IMR-90 (cell line): ENCODE data around the gene PPM1H. TPM values are rescaled to one million over a fixed set of nuclear protein-coding genes. Genes with fewer than 3 reads are reported as not detected.

Source experiments
- ATAC-seq: fragments of 200-7000 bp; cut with Tn5 transposase; 2 replicates; pipeline ENCODE4 v1.9.1; 2020; ENCODE audit warnings: low read depth, mild to moderate bottlenecking, moderate library complexity
- BruUV-seq: library from RNA; stranded (reverse); fragments of 400-500 nt; replicated peaks from 2 replicates; lab custom pipeline; 2021; lab: Mats Ljungman, UMichigan
- CTCF ChIA-PET: fragments of 300-600 bp; formaldehyde crosslinking; extraction: SDS; loops from one replicate; lab custom pipeline; 2021; ENCODE audit warnings: antibody characterized with exemption; lab: Yijun Ruan, JAX
- POLR2A ChIA-PET: fragments of 300-600 bp; sonication (Branson Sonifier 250); formaldehyde crosslinking; loops from one replicate; lab custom pipeline; 2022; ENCODE audit warnings: antibody characterized with exemption; ENCODE audit not compliant: unreplicated experiment; lab: Charles Lee
- DNase-seq: peaks from one replicate; pipeline ENCODE4 v3.0.0; 2013
- H2AFZ ChIP-seq: replicated peaks from 2 replicates; pipeline ENCODE3; 2013; ENCODE audit warnings: low read length, mild to moderate bottlenecking; ENCODE audit not compliant: poor library complexity
- H2AK5ac ChIP-seq: 2 replicates; pipeline ENCODE4 v1.6.1; 2013; ENCODE audit warnings: low read depth, low read length, inconsistent platforms
- H2AK9ac ChIP-seq: replicated peaks from 2 replicates; pipeline ENCODE3; 2013; ENCODE audit warnings: mild to moderate bottlenecking, low read depth, low read length, moderate library complexity; ENCODE audit not compliant: poor library complexity
- H2BK120ac ChIP-seq: 2 replicates; pipeline ENCODE4 v1.6.1; 2013; ENCODE audit warnings: low read depth, low read length, inconsistent platforms
- H2BK15ac ChIP-seq: 3 replicates; pipeline ENCODE4 v1.6.1; 2013; ENCODE audit warnings: low read depth, low read length, inconsistent platforms
- H2BK20ac ChIP-seq: 2 replicates; pipeline ENCODE4 v1.6.1; 2013; ENCODE audit warnings: low read depth, mild to moderate bottlenecking, inconsistent platforms, low read length, moderate library complexity
- H2BK5ac ChIP-seq: 2 replicates; pipeline ENCODE4 v1.6.1; 2013; ENCODE audit warnings: mild to moderate bottlenecking, low read depth, low read length, inconsistent platforms; ENCODE audit not compliant: poor library complexity, severe bottlenecking
- H3K14ac ChIP-seq: replicated peaks from 2 replicates; pipeline ENCODE4 v1.6.1; 2013; ENCODE audit warnings: low read depth, low read length, inconsistent platforms
- H3K18ac ChIP-seq: 2 replicates; pipeline ENCODE4 v1.6.1; 2013; ENCODE audit warnings: low read depth, low read length, control low read depth
- H3K23ac ChIP-seq: 2 replicates; pipeline ENCODE4 v1.6.1; 2013; ENCODE audit warnings: low read depth, low read length, inconsistent platforms
- H3K27ac ChIP-seq: 2 replicates; pipeline ENCODE4 v1.5.1; 2013; ENCODE audit warnings: mild to moderate bottlenecking, control low read depth, low read length; ENCODE audit not compliant: insufficient read depth
- H3K27me3 ChIP-seq: 2 replicates; pipeline ENCODE4 v1.6.1; 2013; ENCODE audit warnings: low read length; ENCODE audit not compliant: control insufficient read depth, insufficient read depth
- H3K36me3 ChIP-seq: 2 replicates; pipeline ENCODE4 v1.6.1; 2013; ENCODE audit warnings: low read length, mixed read lengths; ENCODE audit not compliant: control insufficient read depth, insufficient read depth
- H3K4ac ChIP-seq: 2 replicates; pipeline ENCODE4 v1.6.1; 2013; ENCODE audit warnings: low read depth, low read length, inconsistent platforms
- H3K4me1 ChIP-seq: 2 replicates; pipeline ENCODE4 v1.6.1; 2013; ENCODE audit warnings: low read length, mixed read lengths; ENCODE audit not compliant: control insufficient read depth, insufficient read depth
- H3K4me2 ChIP-seq: 2 replicates; pipeline ENCODE4 v1.6.1; 2013; ENCODE audit warnings: low read depth, mild to moderate bottlenecking, control low read depth, low read length, moderate library complexity
- H3K4me3 ChIP-seq: 2 replicates; pipeline ENCODE4 v1.5.1; 2013; ENCODE audit warnings: low read depth, mild to moderate bottlenecking, control low read depth, low read length, moderate library complexity; ENCODE audit not compliant: insufficient read depth
- H3K56ac ChIP-seq: 2 replicates; pipeline ENCODE4 v1.6.1; 2013; ENCODE audit warnings: low read length, inconsistent platforms; ENCODE audit not compliant: insufficient read depth; ENCODE audit errors: extremely low read depth
- H3K79me1 ChIP-seq, 2 experiments: 2 replicates each; pipeline ENCODE4 v1.6.1; 2013; ENCODE audit warnings: low read length in 2 of 2, inconsistent platforms in 1 of 2, low read depth in 1 of 2
- H3K9ac ChIP-seq: 2 replicates; pipeline ENCODE4 v1.6.1; 2013; ENCODE audit warnings: low read depth, low read length, control low read depth
- H3K9me1 ChIP-seq: 2 replicates; pipeline ENCODE4 v1.6.1; 2013; ENCODE audit warnings: low read length, inconsistent platforms; ENCODE audit not compliant: insufficient read depth
- H3K9me3 ChIP-seq: 2 replicates; pipeline ENCODE4 v1.6.1; 2013; ENCODE audit warnings: low read length; ENCODE audit not compliant: control insufficient read depth, insufficient read depth
- H4K20me1 ChIP-seq: 2 replicates; pipeline ENCODE4 v1.6.1; 2013; ENCODE audit warnings: low read length, inconsistent platforms; ENCODE audit not compliant: insufficient read depth
- H4K5ac ChIP-seq: 2 replicates; pipeline ENCODE4 v1.6.1; 2013; ENCODE audit warnings: mild to moderate bottlenecking, low read depth, low read length, control low read depth
- H4K8ac ChIP-seq, 2 experiments: 2 replicates each; pipeline ENCODE4 v1.6.1; 2013; ENCODE audit warnings: low read depth in 2 of 2, low read length in 2 of 2, control low read depth in 1 of 2, inconsistent platforms in 1 of 2
- H4K91ac ChIP-seq: 2 replicates; pipeline ENCODE4 v1.6.1; 2013; ENCODE audit warnings: low read depth, low read length, inconsistent platforms; ENCODE audit not compliant: insufficient read depth
- BHLHE40 ChIP-seq: fragments of 150-350 bp; IDR thresholded peaks from 2 replicates; pipeline ENCODE4 v1.6.1; 2016; ENCODE audit warnings: mild to moderate bottlenecking, low read depth, low read length
- CEBPB ChIP-seq: IDR thresholded peaks from 2 replicates; pipeline ENCODE4 v1.6.1; 2012; ENCODE audit warnings: low read depth, low read length, improper control_type of control experiment
- ELK1 ChIP-seq: fragments of 150-350 bp; IDR thresholded peaks from 2 replicates; pipeline ENCODE4 v1.6.1; 2016; ENCODE audit warnings: low read depth, mild to moderate bottlenecking, low read length, moderate library complexity, borderline replicate concordance
- FOS ChIP-seq: fragments of 150-350 bp; IDR thresholded peaks from 2 replicates; pipeline ENCODE4 v1.6.1; 2016; ENCODE audit warnings: low read depth, low read length
- MAFK ChIP-seq: IDR thresholded peaks from 2 replicates; pipeline ENCODE4 v1.6.1; 2012; ENCODE audit warnings: low read depth, low read length, improper control_type of control experiment
- MAZ ChIP-seq: IDR thresholded peaks from 2 replicates; pipeline ENCODE4 v1.6.1; 2012; ENCODE audit warnings: low read depth, mild to moderate bottlenecking, low read length, improper control_type of control experiment, moderate library complexity, borderline replicate concordance
- MXI1 ChIP-seq: IDR thresholded peaks from 2 replicates; pipeline ENCODE4 v1.6.1; 2012; ENCODE audit warnings: low read depth, mild to moderate bottlenecking, low read length, moderate library complexity, borderline replicate concordance
- NFE2L2 ChIP-seq: fragments of 150-350 bp; IDR thresholded peaks from 2 replicates; pipeline ENCODE4 v1.6.1; 2016; ENCODE audit warnings: low read depth, mild to moderate bottlenecking, low read length
- RCOR1 ChIP-seq: IDR thresholded peaks from 2 replicates; pipeline ENCODE4 v1.6.1; 2012; ENCODE audit warnings: mild to moderate bottlenecking, low read length, improper control_type of control experiment; ENCODE audit not compliant: insufficient replicate concordance
- RFX5 ChIP-seq: IDR thresholded peaks from 2 replicates; pipeline ENCODE4 v1.8.0; 2012; ENCODE audit warnings: low read depth, mild to moderate bottlenecking, low read length, moderate library complexity
- SMC3 ChIP-seq: fragments of 150-350 bp; IDR thresholded peaks from 2 replicates; pipeline ENCODE4 v1.6.1; 2016; ENCODE audit warnings: low read depth, mild to moderate bottlenecking, antibody characterized with exemption, low read length, moderate library complexity
- dilution Hi-C: fragments of 300-500 bp; cut with HindIII; formaldehyde crosslinking; loops from one replicate; pipeline ENCODE4 v1.14.3; 2018; ENCODE audit warnings: low sequenced_read_pairs; ENCODE audit not compliant: unreplicated experiment
- in situ Hi-C: fragments of 300-500 bp; cut with MboI; formaldehyde crosslinking; loops from 3 replicates; pipeline ENCODE4 v1.14.3; 2019; ENCODE audit warnings: low sequenced_read_pairs, inconsistent platforms, mixed read lengths
- intact Hi-C: fragments of 100-400 bp; cut with micrococcal nuclease; formaldehyde crosslinking; loops from 2 replicates; pipeline ENCODE4 v1.10.0; 2022
- polyA plus RNA-seq, 3 experiments: library from polyadenylated mRNA; depleted of rRNA; stranded (reverse); fragments of >200 nt; gene quantifications; 2 replicates each; pipeline ENCODE4 v1.2.3, GENCODE V29; 2012; ENCODE audit warnings: low replicate concordance in 1 of 3
- total RNA-seq: library from RNA; depleted of rRNA; stranded (reverse); fragments of >200 nt; gene quantifications from 2 replicates; pipeline ENCODE4 v1.2.3, GENCODE V29; 2012
- TF ChIP-seq, protein P1 (sequence below): conservative IDR thresholded peaks from 2 replicates; pipeline ENCODE4 v1.5.1; 2012; ENCODE audit warnings: mild to moderate bottlenecking, low read depth, low read length, improper control_type of control experiment

PPM1H gene
- total and polyA plus RNA-seq, 2 of the 4 experiments (the other 2 are of a cell fraction): 0.14 to 0.18 TPM

GRCh38 chr12:62618319-62618718 is 316.6 kb downstream of the PPM1H start:
- Histone ChIP-seq H2BK120ac (no peak overlapping the region), H3K9me1 (peaks cover 3% of the 10 kb centered on the region; the same call in 1 of the 2 replicates), H3K14ac (no peak overlapping the region), H3K79me1 (peaks cover 0 to 5% of the 10 kb centered on the region in 2 experiments; a peak in 1 of 4 replicates), H4K91ac (no peak overlapping the region), H4K20me1 (no peaks in the 10 kb centered on the region), H3K56ac (no peak overlapping the region), H3K23ac (no peak overlapping the region), H3K4ac (no peak overlapping the region), H3K4me3 (no peak overlapping the region), H3K27me3 (no peaks in the 10 kb centered on the region), H4K8ac (no peak overlapping the region), H2AK9ac (no peak overlapping the region), H2BK15ac (no peak overlapping the region), H3K4me1 (no peaks in the 10 kb centered on the region), H2AK5ac (no peak overlapping the region), H3K18ac (no peak overlapping the region), H2BK5ac (no peak overlapping the region), H3K9me3 (no peaks in the 10 kb centered on the region), H3K27ac (no peak overlapping the region), H3K4me2 (no peak overlapping the region), H4K5ac (no peak overlapping the region), H2AFZ (no peak overlapping the region), H2BK20ac (no peak overlapping the region), H3K36me3 (peaks cover 2% of the 10 kb centered on the region; the same call in 1 of the 2 replicates), H3K9ac (no peak overlapping the region)
- POLR2A ChIA-PET: no interaction called here
- intact Hi-C loops (no loop called here), in situ Hi-C loops (no loop called here), dilution Hi-C loops (no loop called here)
- BruUV-seq: no TSS peak
- ATAC-seq (no peak), DNase-seq (no peak)
- CTCF ChIA-PET: interaction anchor here (0.6 kb wide), 1 partner anchor 33 kb away, joined by 7 read pairs; no protein-coding TSS in a partner anchor
- TF ChIP-seq ELK1 (no peak), MAFK (no peak), NFE2L2 (no peak), MAZ (no peak), MXI1 (no peak), BHLHE40 (no peak), FOS (no peak), SMC3 (no peak), RFX5 (no peak), RCOR1 (no peak), CEBPB (no peak)
- TF ChIP-seq, protein P1, sequence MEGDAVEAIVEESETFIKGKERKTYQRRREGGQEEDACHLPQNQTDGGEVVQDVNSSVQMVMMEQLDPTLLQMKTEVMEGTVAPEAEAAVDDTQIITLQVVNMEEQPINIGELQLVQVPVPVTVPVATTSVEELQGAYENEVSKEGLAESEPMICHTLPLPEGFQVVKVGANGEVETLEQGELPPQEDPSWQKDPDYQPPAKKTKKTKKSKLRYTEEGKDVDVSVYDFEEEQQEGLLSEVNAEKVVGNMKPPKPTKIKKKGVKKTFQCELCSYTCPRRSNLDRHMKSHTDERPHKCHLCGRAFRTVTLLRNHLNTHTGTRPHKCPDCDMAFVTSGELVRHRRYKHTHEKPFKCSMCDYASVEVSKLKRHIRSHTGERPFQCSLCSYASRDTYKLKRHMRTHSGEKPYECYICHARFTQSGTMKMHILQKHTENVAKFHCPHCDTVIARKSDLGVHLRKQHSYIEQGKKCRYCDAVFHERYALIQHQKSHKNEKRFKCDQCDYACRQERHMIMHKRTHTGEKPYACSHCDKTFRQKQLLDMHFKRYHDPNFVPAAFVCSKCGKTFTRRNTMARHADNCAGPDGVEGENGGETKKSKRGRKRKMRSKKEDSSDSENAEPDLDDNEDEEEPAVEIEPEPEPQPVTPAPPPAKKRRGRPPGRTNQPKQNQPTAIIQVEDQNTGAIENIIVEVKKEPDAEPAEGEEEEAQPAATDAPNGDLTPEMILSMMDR: no peak
